Posterior cingulate gyrus (tissue), 11 donors: ENCODE results near the gene TALDO1.

Experiments used
- DNase-seq, 10 donors: peaks; one replicate each; pipeline versions ENCODE4 v3.0.0 to v3.0.0-alpha.2; 2020 to 2021; ENCODE audit warnings: mixed read lengths in 3 of 10
- intact Hi-C: fragments of 100-400 bp; cut with DNase I; formaldehyde crosslinking; loops from one replicate; pipeline ENCODE4 v1.15.1; 2023

TALDO1 gene

DNA sequence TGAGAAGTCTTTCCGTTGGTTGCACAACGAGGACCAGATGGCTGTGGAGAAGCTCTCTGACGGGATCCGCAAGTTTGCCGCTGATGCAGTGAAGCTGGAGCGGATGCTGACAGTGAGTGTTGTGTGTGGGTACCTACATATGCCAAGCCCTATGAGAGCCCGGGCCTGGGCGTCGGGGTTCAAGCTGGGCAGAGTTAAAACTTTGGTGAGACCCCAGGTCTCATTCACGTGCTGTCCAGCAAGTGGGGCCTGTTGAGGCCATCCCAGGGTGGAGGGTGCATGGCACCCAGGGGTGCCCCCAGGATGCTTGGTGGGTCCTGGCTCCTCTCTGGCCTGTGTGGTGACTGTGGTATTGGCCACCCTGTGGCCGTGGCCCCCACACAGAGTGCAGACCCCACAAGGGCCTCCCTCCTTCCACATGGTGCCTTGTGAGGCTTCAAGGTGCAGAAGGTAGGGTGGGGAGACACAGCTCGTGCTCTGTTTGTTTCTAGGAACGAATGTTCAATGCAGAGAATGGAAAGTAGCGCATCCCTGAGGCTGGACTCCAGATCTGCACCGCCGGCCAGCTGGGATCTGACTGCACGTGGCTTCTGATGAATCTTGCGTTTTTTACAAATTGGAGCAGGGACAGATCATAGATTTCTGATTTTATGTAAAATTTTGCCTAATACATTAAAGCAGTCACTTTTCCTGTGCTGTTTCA is 17.2 kb downstream of the TALDO1 start:
- peak in 2 of 10 donors; percentile 74 to 83 for DNase-seq
- intact Hi-C loops: loop anchor here (5.0 to 10.0 kb wide), 2 partner anchors 37 to 100 kb away; no protein-coding TSS in a partner anchor

DNA sequence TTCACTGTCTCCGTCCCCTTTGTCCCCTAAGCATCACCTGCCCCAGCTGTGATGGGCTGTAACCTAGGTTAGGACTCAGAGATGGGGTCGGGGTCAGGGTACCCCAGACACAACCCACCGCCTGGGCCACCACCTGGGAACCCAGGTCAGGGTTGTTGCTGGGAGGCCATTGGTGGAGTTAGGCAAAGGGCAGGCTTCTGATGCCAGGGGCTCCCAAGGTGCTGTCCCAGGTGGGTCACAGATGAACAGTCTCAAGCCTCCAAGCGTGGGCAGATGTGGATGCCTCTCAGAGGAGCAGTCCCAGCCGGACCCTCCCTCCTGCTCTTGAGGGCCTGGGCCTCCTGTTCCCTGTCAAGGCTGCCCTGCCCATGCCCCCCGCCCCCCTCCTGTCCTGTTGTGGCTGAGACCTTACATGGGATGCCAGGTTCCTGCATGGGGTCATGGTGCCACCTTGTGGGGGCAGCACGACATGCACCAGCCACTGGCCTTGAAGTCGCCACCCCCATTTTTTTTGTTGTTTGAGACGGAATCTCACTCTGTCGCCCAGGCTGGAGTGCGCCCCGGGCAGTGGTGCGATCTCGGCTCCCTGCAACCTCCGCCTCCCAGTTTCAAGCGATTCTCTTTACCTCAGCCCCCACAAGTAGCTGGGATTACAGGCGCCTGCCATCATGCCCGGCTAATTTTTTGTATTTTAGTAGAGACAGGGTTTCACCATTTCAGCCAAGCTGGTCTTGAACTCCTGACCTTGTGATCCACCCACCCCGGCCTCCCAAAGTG is 17.9 kb downstream of the TALDO1 start:
- DNase-seq: peak in 6 of 10 donors; percentile 56 to 95 (median 70)
- intact Hi-C loops: loop anchor here (10.0 kb wide), 1 partner anchor 100 kb away; no protein-coding TSS in a partner anchor

DNA sequence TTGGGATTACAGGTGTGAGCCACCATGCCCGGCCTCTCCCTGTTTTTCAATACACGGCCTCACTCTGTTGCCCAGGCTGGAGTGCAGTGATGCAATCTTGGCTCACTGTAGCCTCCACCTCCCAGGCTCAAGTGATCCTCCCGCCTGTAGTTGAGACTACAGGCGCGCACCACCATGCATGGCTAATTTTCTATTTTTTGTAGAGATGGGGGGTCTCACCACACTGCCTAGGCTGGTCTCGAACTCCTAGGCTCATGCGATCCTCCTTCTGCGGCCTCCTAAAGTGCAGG is 18.5 kb downstream of the TALDO1 start:
- DNase-seq: no peak
- intact Hi-C loops: loop anchor here (10.0 kb wide), 1 partner anchor 101 kb away; no protein-coding TSS in a partner anchor

DNA sequence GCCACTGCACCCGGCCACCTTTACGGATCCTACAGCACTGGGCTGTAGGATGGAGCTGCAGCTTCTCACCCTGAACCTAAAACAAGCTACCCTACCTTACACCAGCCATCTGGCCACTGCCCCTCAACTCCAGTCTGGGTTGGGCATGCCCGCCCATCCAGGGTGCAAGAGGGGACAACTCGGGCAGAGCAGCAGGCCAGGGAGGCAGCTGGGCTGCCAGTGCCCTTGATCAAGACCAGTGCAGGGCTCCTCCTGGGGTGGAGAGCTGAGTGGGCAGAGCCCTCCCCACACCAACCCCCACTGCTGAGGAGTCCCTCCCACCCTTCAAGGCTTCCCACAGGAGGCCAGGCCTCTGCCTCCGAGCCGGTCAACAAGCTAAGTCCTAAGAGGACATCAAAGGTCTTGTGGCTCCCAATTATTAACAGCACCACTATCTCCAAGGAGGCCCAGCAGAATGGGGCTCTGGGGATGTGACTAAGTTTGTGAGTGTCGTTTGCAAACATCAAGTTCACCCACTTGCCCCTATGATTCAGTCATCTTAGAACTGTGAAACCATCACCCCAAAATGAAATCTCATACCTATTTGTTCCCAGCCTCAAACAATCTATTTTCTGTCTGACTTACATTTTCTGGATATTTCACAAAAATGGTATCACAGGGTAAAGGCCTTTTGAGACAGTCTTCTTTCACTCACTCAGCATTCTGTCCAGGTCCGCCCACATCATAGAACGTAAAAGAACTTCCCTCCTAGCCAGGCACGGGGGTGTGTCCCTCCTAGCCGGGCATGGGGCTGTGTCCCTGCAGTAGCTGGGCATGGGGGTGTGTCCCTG is 19.1 kb downstream of the TALDO1 start:
- DNase-seq: no peak
- intact Hi-C loops: loop anchor here (10.0 kb wide), 1 partner anchor 102 kb away; no protein-coding TSS in a partner anchor

DNA sequence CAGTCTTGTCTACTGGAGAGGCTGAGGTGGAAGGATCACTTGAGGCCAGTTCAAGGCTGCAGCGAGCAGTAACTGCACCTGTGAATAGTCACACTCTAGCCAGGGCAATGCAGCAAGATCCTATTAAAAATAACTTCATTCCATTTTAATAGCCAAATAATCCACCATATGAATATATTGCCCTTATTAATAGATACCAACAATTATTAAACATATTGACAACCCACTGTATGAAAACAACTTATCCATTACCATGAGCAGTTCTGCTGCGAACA is 19.6 kb downstream of the TALDO1 start:
- no peak for DNase-seq
- intact Hi-C loops: loop anchor here (10.0 kb wide), 1 partner anchor 102 kb away; no protein-coding TSS in a partner anchor

DNA sequence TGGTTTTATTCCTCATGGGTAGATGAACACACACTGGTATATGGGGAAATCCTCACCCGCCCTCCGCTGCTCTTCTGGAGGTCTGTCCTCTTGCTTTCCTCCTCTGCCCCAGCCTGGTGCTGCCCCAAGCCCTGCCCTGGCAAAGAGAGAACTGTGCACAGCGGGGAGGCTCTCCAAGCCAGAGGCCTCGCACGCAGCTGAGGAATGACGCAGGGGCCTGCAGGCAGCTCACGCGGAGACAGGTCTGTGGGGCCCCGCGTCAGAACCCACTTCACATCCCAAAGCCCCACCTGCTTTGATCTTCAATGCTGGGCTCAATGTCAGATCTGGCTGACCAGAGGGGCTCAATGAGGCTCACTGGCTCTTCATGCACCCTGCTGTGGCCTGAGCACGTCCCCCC is 20.0 kb downstream of the TALDO1 start:
- intact Hi-C loops: loop anchor here (10.0 kb wide), 1 partner anchor 102 kb away; no protein-coding TSS in a partner anchor
- peak in 1 of 10 donors; percentile 71 for DNase-seq

DNA sequence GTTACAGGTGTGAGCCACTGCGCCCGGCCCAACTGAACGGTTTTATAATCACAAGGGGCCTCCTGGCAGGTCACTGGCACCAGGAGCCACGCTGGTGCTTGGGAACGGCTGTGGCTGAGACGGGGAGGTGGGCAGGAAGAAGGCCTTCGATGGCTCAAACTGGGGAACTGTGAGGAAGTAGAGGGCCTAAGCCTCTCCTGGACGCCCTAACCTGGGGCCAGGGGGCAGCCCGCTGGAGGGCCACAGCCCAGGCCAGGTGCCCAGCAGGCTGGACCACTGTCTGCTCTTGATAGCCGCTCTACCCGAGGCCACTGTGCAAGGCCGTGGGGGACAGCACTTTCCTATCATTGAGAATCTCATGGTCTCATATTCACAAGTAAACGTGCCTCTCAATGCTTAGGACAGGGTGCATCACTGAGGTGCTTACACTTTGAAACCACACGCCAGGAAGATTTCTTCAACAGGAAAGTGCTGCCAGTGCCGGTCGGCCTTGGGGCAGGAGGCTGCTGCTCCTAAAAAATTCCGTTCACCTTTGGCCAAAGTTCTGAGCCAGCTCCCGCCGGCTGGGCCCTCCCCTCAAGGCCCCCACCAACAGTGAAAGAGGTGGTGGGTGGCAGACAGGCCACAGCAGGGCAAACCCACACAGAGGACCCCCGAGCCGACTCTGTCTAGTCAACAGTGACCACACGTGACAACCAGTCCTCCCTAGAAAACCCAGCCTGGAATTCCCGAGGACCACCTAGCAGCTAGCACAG is 22.8 kb downstream of the TALDO1 start:
- intact Hi-C loops: loop anchor here (10.0 kb wide), 1 partner anchor 105 kb away; no protein-coding TSS in a partner anchor
- no peak for DNase-seq

DNA sequence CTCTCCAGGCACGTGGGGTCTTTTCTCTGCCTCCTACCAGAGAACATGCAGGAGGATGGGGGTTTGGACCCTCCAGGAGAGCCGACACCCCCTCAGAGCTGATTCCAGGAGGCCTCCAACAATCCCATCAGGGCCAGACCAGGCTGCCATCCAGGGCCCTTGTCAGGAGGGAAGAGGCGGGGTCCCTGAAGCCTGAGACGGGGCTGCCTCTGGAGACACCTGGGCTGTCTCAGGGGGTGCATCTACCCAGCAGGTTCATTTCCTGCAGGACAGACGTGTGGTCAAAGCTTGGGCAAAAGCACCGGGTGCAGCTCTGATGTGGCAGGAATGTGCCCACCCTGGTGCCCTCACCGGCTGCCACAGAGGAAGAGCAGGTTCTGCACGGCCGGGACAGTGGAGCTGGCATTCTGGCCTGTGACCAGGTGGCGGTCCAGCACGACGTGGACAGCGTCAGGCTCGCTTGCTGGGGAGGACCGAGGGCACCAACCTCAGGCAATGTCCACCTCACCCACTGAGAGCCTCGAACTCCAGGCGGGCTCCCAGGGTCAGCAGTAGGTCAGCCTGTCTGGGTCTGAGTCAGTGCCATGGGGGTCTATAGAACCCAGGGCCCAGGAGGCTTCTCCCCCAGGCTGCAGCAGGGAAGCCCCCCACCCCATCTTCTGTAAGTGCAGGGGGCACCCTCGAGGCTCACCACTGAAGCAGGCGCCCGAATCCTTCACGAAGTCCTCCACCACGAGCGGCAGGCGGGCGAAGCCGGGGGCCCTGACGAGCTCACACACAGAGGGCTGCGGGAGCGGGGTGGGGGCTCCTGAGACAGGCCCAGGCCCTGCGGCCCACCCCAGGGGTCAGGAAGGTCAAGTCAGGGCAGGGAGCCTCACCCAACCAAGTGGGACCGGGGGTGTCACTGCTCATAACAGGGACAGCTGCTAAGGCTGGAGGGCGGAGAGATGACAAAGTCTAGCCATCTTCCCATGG is 23.7 kb downstream of the TALDO1 start:
- DNase-seq: peak in 1 of 10 donors; percentile 83
- intact Hi-C loops: no loop called here

DNA sequence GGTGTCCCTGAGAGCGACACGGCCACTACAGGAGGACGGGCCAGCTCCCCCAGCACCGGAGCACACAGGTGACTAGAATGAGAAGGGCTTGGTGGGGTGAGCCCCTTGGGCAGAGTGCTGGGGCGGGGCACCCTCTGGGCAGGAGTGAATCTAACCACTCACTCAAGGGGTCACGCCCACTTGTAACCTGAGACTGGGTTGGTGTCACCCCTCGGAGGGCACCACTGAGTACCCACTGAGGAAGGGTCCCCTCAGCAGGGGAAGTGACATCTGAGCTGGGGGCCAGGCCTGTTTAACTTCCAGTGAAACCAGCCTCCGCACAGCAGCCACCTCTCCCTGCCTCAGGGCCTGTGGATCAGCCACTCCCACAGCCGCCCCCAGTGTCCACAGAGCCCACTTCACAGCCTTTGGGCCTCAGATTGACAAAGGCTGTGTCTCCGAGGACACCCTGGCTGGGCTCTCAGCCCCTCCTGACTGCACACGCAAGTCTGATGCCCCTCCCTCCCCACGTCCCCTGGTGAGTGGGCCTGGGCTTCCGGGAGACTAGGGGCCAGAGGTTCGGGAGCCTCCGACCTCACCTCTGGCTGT is 24.4 kb downstream of the TALDO1 start:
- DNase-seq: peak in 1 of 10 donors; percentile 79
- intact Hi-C loops: no loop called here

DNA sequence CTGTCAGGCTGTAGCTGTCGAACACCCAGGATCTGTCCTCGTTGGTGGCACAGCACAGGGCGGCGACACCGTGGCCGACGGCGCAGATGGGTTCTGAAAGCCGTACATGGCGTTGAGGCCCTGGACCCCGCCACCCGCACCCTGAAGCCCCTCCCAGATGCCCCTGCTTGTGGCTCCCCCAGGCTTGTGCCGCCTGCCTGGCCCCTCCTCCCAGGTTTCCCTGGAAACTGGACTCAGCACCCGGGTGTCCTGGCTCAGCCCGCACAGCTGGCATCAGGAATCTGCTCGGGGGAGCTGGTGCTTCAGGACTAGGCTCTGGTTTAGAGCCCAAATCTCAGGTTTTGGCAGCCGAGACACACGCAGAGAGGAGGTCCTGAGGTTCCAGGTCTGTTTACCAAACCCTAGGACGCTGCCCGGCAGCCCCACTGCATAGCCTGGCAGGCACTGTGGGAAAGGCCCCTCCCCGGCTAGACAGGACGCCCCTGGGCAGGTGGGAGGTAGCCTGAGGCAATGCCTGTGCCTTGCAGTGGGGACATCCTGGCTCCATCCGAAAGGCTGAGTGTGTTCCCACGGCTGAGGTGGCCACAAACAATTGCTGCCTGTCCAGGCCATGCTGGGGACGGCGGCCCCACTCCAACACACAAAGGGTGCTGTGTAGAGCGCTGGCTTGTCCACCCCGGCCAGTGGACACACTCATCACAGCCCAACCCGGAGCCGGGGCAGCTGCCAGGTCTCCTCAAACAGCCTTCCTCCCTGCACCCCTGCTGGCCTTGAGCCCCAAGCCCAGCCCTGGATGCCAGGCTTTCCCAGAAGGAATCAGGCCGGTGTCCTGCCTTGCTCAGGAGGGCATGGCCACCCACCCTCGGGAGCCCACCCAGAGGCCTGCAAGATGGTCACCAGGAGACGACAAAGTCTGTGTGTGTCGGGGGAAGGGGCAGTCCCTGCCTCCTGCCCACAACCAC is 25.4 kb downstream of the TALDO1 start:
- DNase-seq: peak; percentile 83 to 99 (median 90)
- intact Hi-C loops: no loop called here

DNA sequence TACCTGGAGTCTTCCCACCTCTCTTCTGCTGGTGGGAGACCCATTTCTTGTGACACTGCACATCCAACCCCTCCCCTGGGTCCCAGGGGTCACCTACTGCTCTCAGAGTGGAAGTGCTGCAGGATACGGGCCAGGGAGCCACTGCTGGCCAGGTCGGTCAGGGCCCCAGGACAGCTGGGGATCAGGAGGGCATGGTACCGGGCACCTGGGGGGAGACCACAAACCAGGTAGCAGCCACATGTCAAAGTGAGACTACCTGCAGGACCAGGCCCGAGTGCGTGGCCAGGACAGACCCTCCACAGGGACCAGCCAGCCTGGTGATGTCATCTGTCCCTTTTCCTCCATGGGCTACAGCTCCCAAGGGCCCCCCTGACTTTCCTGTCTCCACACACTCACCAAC is 26.2 kb downstream of the TALDO1 start:
- intact Hi-C loops: no loop called here

DNA sequence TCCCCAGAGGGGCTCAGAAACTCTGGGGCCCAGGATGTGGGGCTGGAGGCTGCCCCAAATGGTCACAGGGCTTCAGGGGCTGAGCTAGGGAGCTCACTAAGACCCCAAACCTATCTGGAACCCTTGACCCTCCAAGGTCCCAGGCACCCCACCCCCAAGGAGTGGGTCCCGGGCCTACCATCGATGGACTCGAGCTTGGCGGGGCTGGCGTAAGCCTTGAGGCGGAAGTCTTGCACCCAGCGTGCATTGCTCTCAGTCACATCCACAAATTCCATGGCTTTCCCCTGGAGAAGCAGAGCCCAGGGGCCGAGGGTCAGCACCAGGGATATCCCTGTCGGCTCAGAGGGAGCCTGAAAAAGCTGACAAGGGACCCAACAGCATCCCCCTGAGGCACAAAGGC is 26.6 kb downstream of the TALDO1 start:
- peak in 1 of 10 donors; percentile 74 for DNase-seq

More for the DNA sequence above, 26.2 kb downstream of the TALDO1 start:
- no peak for DNase-seq

DNA sequence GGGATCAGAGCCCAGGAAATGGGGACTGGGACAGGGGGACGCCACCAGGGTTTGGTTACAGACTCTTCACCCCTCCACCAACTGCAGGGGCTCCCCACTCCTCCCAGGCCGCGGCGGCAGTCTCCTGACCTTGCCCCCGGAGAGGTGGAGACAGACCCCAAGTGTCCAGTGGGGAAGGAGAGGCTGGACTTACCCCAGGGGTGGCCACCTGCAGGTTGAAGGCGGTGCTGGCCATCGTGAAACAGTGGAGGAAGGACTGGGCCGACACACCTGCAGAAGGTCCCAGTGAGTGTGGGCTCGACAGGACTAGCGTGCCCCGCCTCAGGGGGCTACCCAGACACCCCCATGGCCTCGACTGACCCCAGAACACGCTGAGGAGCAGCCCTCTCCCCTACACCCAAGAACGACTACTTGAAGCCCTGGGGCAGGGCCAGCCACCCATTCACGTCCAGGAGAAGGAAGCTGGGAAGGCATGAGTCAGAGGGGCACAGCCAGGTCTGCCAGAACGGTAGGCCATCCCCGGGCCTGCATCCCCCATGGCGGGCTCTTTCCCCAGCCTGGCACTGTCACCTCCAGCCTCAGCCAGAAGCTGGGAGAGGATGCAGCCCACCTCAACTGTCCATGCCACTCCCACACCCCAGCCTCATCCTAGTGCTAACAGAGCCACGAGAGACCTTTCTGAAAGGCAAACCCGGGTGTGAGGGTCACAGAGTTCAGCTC is 27.8 kb downstream of the TALDO1 start:
- intact Hi-C loops: no loop called here
- DNase-seq: peak in 2 of 10 donors; percentile 19 to 67

More for the DNA sequence above, 26.6 kb downstream of the TALDO1 start:
- intact Hi-C loops: no loop called here

DNA sequence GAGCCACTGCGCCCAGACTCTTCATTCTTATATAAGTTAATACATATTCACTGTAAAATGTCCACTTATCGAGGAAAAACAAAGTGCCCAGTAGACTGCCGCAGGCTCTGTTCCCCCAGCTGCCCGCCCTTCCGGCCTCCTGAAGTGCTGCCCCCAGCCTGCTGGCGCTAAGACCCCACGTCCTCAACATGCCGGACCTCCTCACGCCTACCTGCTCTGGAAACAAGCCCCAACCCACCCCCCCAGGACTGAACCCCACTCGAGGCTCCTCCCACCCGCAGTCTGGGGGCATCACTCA is 28.9 kb downstream of the TALDO1 start:
- DNase-seq: no peak
- intact Hi-C loops: no loop called here

DNA sequence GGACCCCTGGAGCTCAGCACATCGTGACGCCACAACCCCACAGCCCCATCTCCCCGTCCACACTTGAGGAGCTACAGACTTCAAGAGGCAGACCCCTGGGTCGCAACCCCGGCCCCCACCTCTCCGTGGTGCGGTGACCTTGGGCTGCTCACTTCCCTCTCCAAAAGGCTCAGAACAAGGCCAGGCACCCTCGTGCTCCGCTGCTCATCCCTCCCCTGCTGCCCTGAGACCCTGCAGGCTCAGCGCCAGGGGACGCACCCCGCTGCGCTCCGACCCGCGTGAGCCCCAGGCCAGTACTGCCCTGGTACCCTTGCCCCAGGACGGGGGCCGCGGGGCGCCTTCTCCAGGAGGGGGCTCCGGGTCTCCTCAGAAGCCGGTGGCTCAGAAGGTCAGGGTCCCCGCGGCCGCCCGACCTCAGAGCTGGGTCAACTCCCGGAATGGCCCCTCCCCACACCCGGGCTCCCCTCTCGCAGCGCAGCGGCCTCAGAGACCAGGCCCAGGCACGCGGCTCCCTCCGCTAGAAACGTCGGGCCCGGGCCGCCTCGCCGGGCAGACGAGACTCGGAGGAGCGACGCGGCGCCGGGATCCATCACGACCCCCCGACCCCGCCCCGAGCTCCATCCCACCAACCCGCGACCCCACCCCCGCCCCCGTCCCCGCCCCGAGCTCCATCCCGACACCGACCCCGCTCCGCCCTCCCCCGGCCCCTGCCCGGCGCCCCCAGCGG is 29.5 kb downstream of the TALDO1 start:
- intact Hi-C loops: no loop called here
- DNase-seq: peak in 2 of 10 donors; percentile 27 to 79
